ENCODE data around the gene IFT88.

Gene IFT88

GRCh38 chr13:20566898-20567874, at the start of gene IFT88:
Gene IFT88, plus strand, starts transcription at chr13:20567157. Its CDS starts 7,229 bp downstream, at chr13:20574386.
- DNase-seq (ENCODE audit: low read depth in 2 of 2): peak; percentile 71 to 74

GRCh38 chr13:20518660-20519100, 48.3 kb upstream of the IFT88 start:
- DNase-seq (ENCODE audit: low read depth in 2 of 2): no peak

- no peak for DNase-seq (ENCODE audit: low read depth in 2 of 2)
These were observed 47.1 kb upstream of the IFT88 start for GRCh38 chr13:20519875-20520274.

GRCh38 chr13:20521364-20522115, 45.4 kb upstream of the IFT88 start:
- no peak for DNase-seq (ENCODE audit: low read depth in 2 of 2)

DNA sequence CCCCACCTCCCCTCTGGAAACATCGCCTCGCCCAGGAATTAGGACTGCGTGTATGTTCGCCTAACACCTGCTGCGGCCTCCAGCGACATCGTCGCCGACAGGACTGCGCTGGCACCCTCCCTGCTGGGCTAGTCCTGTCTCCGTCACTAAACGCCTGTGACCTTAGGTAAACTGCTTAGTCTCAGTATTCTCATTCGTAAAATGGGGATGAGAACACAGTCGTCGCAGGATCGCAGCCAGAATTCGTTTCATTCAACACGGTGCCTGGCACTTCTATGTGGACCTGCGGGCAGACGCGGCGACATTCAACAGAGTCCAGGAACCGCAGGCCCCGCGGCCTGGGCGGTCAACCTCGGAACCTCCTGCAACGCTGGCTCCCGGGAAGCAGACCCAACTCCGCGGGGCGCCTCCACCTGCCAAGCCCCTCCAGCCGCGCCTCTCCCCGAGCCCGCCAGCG, 41.8 kb upstream of the IFT88 start:
- no peak for DNase-seq (ENCODE audit: low read depth in 2 of 2)

DNA sequence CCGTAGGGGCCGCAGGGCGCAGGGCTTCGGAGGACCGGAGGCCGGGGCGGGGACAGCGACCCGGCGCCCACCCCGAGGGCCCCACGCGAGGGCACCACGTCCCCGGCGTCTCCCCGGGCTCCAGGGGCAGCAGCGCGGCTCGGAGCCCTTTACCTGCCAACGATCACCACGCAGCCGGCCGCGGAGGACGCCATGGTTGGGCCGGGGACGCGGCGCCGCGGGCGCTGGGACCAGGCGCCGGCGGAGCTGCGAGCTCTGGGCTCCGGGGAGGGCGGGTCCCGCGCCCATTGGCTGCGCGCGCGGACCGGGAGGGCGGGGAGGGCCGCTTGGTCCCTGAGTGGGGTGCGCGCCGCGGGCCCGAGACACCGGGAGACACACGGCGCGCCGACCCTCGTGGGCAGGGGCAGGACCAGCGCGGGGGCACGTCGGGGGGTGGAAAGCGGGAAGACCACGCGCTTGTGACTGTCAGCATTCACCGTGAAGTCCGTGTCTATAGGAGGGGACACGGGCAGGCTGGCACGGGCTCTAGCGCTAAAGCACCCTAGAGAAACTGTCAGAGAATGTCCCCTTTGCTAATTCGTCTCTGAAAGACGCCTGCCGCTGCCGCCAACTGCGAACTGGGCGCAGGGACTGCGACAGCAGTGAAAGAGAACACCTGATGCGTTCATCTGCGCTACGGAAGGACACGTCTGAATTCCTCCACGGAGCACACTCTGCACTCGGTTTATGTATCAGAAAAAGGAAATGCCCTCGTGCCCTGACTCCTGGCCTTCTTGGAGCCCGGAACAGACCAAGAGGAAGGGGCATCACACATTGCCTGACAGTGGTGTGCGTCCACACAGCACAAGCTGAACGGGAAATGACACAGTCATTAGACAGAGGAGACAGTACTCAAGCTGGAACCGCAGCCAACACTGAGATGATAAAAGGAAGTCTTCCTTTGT, 41.1 kb upstream of the IFT88 start, which contains the start of gene CRYL1:
TSS of gene CRYL1 (minus strand) at position 257 of the 944 bp plus-strand sequence. CDS start at position 194, 63 bp downstream.
- peak; percentile 47 to 64 for DNase-seq (ENCODE audit: low read depth in 2 of 2)

DNA sequence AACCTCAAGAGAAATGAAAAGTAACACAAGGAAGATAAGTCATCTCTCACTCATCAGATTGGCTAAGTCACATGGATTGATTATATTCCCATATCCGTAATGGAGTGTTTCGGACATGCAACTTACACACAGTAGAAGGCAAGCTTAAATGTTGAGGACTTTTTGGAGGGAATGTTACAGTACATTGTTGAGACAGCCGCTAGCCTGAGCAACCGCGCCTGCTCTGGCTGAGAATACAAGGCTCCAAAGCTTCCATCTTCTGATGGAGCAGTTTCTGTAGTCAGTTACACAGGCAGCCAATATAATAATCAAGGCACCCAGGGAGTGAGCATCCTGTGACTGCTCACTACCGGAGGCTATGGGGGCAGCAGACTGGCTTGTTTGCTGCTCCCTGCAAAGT, 40.3 kb upstream of the IFT88 start:
- no peak for DNase-seq (ENCODE audit: low read depth in 2 of 2)

DNA sequence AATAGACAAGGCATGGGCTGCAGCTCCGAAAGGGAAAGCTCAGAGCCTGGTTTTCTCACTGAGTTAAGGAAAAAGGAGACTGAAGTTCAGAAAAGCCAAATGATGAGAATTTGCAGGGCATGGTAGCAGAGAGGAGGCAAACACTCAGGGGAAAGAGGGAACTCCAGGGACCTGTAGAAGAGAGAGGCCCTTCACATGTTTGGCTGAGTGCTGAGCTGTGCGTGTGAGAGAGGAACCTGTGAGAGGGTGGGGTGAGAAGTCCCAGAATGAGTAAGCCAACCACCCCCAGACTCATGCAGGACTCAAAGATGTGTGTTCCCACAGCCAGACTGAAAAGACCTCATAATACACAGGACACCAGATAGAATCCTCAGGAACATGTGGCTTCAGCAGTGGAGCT, 38.5 kb upstream of the IFT88 start:
- DNase-seq (ENCODE audit: low read depth in 2 of 2): no peak

DNA sequence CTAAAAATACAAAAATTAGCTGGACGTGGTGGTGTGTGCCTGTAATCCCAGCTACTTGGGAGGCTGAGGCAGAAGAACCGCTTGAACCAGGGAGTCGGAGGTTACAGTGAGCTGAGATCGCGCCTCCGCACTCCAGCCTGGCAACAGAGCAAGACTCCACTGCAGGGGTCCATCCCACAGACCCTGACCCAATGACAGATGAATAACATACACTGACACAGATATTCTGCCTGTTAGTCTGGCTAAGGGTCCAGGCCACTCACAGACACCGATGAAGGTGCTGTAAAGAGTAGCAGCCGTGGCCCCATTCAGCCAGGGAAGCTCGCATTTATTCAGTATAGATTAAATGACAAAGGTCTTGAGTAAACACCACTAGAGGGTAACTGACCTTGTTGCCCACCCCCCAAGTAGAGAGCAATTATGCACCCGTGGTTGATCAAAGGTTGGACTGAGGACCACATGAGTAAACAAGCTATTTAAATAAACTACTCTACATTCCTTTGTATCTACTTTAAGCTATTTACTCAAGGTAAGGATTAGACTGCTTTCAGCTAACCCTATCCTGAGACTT, 32.8 kb upstream of the IFT88 start:
- DNase-seq (ENCODE audit: low read depth in 2 of 2): no peak

DNA sequence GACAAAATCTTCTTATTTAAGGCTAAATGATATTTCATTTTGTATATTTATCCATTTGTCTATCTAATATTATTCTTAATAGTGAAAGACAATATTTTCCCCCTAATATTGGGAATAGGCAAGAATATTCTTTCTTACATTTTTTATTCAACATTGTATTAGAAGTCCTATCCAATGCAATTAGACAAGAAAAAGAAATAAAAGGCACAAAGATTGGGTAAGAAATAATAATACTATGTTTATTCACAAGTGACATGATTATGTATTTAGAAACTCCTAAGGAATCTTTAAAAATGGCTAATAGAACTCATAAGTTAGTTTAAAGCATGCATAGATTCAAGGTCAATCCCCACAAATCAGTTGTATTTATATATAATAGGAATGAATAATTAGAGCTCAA, 30.0 kb upstream of the IFT88 start:
- no peak for DNase-seq (ENCODE audit: low read depth in 2 of 2)

GRCh38 chr13:20544201-20544923, 22.6 kb upstream of the IFT88 start:
- DNase-seq (ENCODE audit: low read depth in 2 of 2): no peak

- DNase-seq (ENCODE audit: low read depth in 2 of 2): no peak
These were observed 20.4 kb upstream of the IFT88 start for GRCh38 chr13:20546556-20546955.

DNA sequence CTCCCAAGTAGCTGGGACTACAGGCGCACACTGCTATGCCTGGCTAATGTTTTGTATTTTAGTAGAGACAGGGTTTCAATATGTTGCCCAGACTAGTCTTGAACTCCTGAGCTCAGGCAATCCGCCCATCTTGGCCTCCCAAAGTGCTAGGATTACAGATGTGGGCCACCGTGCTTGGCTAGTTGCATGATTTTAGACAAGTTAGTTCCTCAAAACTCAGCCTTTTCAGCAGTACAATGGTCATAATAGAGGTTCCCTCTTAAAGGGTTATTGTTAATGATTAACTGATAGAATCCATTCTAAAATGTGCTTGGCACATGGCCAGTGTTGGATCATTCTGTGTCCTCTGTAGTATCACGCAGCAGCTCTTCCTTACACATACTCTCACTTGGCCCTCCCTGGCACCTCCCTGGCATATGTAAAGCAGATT, 19.5 kb upstream of the IFT88 start:
- DNase-seq (ENCODE audit: low read depth in 2 of 2): no peak

- no peak for DNase-seq (ENCODE audit: low read depth in 2 of 2)
These were observed 16.2 kb upstream of the IFT88 start for GRCh38 chr13:20550799-20551198.

GRCh38 chr13:20553311-20553710, 13.6 kb upstream of the IFT88 start:
- no peak for DNase-seq (ENCODE audit: low read depth in 2 of 2)

DNA sequence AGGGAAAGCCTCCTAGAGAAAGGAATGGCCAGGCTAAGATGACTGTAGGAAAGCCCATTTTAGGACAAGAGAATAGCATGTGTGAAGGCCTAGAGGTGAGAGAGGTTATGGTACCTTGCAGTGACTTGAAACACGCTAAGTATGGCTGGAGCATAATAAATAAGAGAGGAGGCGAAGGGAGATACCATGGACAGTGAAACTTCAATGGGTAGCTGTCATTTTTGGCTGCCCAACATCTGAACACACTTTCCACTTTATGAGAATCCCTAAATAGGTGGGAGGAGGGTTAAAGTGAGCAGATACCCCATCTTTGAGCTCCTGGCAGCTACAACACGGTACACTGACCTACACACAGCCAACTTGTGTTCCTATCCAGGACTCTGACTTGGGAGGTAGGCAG, 8.0 kb upstream of the IFT88 start:
- no peak for DNase-seq (ENCODE audit: low read depth in 2 of 2)

GRCh38 chr13:20559659-20560356, 7.1 kb upstream of the IFT88 start:
- DNase-seq (ENCODE audit: low read depth in 2 of 2): no peak

DNA sequence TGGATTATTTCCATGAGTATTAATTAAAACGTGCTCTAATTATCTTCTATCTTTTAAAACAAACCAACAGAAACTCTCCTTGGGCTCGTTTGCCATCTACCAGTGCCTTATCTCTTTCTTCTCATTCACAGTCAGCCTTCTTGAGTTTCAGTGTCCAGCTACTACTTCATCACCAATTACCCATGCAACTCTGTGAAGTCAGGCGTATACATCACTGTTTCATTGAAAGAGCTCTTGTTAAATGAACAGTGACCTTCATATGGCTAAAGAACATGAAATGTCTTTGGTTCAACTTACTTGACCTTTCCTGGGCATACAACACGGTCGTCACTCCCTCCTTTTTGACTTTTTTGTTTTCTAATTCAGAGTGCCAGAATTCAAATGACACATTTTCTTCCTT, 5.2 kb upstream of the IFT88 start:
- no peak for DNase-seq (ENCODE audit: low read depth in 2 of 2)

- no peak for DNase-seq (ENCODE audit: low read depth in 2 of 2)
These were observed 1.7 kb upstream of the IFT88 start for GRCh38 chr13:20565115-20565736.

Data from stimulated activated CD8-positive, alpha-beta memory T cell treated with anti-CD3 and anti-CD28 coated beads, Interleukin-2, amount 100 ng/mL, for 48 hours (primary cell).